ENCODE data around the gene ZNF136. TPM values are rescaled to one million over a fixed set of nuclear protein-coding genes. Genes with fewer than 3 reads are reported as not detected.

The ZNF136 gene
- total RNA-seq, 4 donors from 2014 or later, result 1.4 to 2.2 (median 1.8) TPM

- no peak for DNase-seq
- in situ Hi-C loops (cut with MboI; ENCODE audit: low sequenced_read_pairs in 4 of 4) (no loop called here), intact Hi-C loops (cut with DNase I; ENCODE audit: low total_unique reads) (no loop called here)
- Histone ChIP-seq H3K4me1 (no peaks in the 10 kb centered on the region), H3K27me3 (no peaks in the 10 kb centered on the region), H3K27ac (no peak overlapping the region), H3K9me3 (peaks cover 0 to 28% (median 14%) of the 10 kb centered on the region in 3 donors), H3K36me3 (peaks cover 0 to 5% of the 10 kb centered on the region in 2 donors), H3K4me3 (peak overlapping the region in 1 of 4 donors; percentile 30)
- no peak for TF ChIP-seq POLR2A (IDR thresholded peaks at IDR 0.05)
- no peak for TF ChIP-seq CTCF (IDR thresholded peaks at IDR 0.05 in 4 of 5, conservative IDR thresholded peaks at IDR 0.05 in 1 of 5)
- ATAC-seq, result no peak
These were observed 45.3 kb downstream of the ZNF136 start for GRCh38 chr19:12208221-12208620.

- no peak for ATAC-seq
- peaks cover 0 to 18% of the 10 kb centered on the region in 2 donors for H3K36me3 ChIP-seq
- no peak for TF ChIP-seq POLR2A (IDR thresholded peaks at IDR 0.05)
- no peak for TF ChIP-seq CTCF (IDR thresholded peaks at IDR 0.05 in 4 of 5, conservative IDR thresholded peaks at IDR 0.05 in 1 of 5)
- in situ Hi-C loops (cut with MboI; ENCODE audit: low sequenced_read_pairs in 4 of 4), result no loop called here
- H3K4me1 ChIP-seq, result no peaks in the 10 kb centered on the region
- H3K27me3 ChIP-seq, result no peaks in the 10 kb centered on the region
- H3K4me3 ChIP-seq, result no peak overlapping the region
- no peak for DNase-seq
- intact Hi-C loops (cut with DNase I; ENCODE audit: low total_unique reads), result no loop called here
- no peak overlapping the region for H3K27ac ChIP-seq
- H3K9me3 ChIP-seq, result peaks cover 3 to 25% (median 4%) of the 10 kb centered on the region in 3 donors
These were observed 54.4 kb downstream of the ZNF136 start for GRCh38 chr19:12217332-12217731.

- DNase-seq, result no peak
- intact Hi-C loops (cut with DNase I; ENCODE audit: low total_unique reads) (no loop called here), in situ Hi-C loops (cut with MboI; ENCODE audit: low sequenced_read_pairs in 4 of 4) (no loop called here)
- Histone ChIP-seq H3K27me3 (no peaks in the 10 kb centered on the region), H3K4me3 (no peak overlapping the region), H3K27ac (no peak overlapping the region), H3K9me3 (peaks cover 0 to 6% (median 0%) of the 10 kb centered on the region in 3 donors), H3K36me3 (peaks cover 0 to 17% of the 10 kb centered on the region in 2 donors), H3K4me1 (no peaks in the 10 kb centered on the region)
- TF ChIP-seq CTCF (IDR thresholded peaks at IDR 0.05 in 4 of 5, conservative IDR thresholded peaks at IDR 0.05 in 1 of 5) (no peak), POLR2A (IDR thresholded peaks at IDR 0.05) (no peak)
- ATAC-seq, result no peak
These were observed 60.2 kb downstream of the ZNF136 start for GRCh38 chr19:12222980-12223630.

GRCh38 chr19:12224676-12225075 lies 61.8 kb downstream of the ZNF136 start:
- in situ Hi-C loops (cut with MboI; ENCODE audit: low sequenced_read_pairs in 4 of 4) (no loop called here), intact Hi-C loops (cut with DNase I; ENCODE audit: low total_unique reads) (no loop called here)
- Histone ChIP-seq H3K9me3 (no peaks in the 10 kb centered on the region), H3K36me3 (peaks cover 0 to 15% of the 10 kb centered on the region in 2 donors), H3K27ac (no peak overlapping the region), H3K27me3 (no peaks in the 10 kb centered on the region), H3K4me1 (no peaks in the 10 kb centered on the region), H3K4me3 (no peak overlapping the region)
- no peak for TF ChIP-seq CTCF (IDR thresholded peaks at IDR 0.05 in 4 of 5, conservative IDR thresholded peaks at IDR 0.05 in 1 of 5)
- no peak for TF ChIP-seq POLR2A (IDR thresholded peaks at IDR 0.05)
- ATAC-seq, result no peak
- DNase-seq, result no peak

- intact Hi-C loops (cut with DNase I; ENCODE audit: low total_unique reads), result no loop called here
- in situ Hi-C loops (cut with MboI; ENCODE audit: low sequenced_read_pairs in 4 of 4), result no loop called here
- TF ChIP-seq CTCF (IDR thresholded peaks at IDR 0.05 in 4 of 5, conservative IDR thresholded peaks at IDR 0.05 in 1 of 5) (no peak), POLR2A (IDR thresholded peaks at IDR 0.05) (no peak)
- DNase-seq (no peak), ATAC-seq (no peak)
- no peak overlapping the region for H3K4me3 ChIP-seq
- no peaks in the 10 kb centered on the region for H3K4me1 ChIP-seq
- H3K27ac ChIP-seq, result no peak overlapping the region
- peaks cover 0 to 30% of the 10 kb centered on the region in 2 donors for H3K36me3 ChIP-seq
- no peaks in the 10 kb centered on the region for H3K27me3 ChIP-seq
- no peaks in the 10 kb centered on the region for H3K9me3 ChIP-seq
These were observed 67.1 kb downstream of the ZNF136 start for GRCh38 chr19:12229990-12230389.
